PC-9 (cell line): ENCODE results near the gene CROT. TPM values are rescaled to one million over a fixed set of nuclear protein-coding genes. Genes with fewer than 3 reads are reported as not detected.

ENCODE experiments used
- BruUV-seq: library from RNA; stranded (reverse); fragments of 400-500 nt; replicated peaks from 2 replicates; lab custom pipeline; 2021; lab: Mats Ljungman, UMichigan
- CTCF ChIA-PET: fragments of 300-600 bp; sonication (Branson Sonifier 250); formaldehyde crosslinking; loops from one replicate; lab custom pipeline; 2022; ENCODE audit warnings: antibody characterized with exemption; lab: Charles Lee
- POLR2A ChIA-PET: fragments of 300-600 bp; sonication (Branson Sonifier 250); formaldehyde crosslinking; loops from one replicate; lab custom pipeline; 2022; ENCODE audit warnings: antibody characterized with exemption; ENCODE audit not compliant: unreplicated experiment; lab: Charles Lee
- DNase-seq, 2 experiments: peaks; one replicate each; pipeline versions ENCODE4 v3.0.0 to v3.0.0-alpha.2; 2015 to 2022; ENCODE audit warnings: mixed read lengths in 1 of 2
- H2AFZ ChIP-seq: fragments of 200-600 bp; sonication (generic); 2 replicates; pipeline ENCODE4 v1.8.1; 2017; ENCODE audit warnings: antibody characterized with exemption
- H3F3A ChIP-seq: fragments of 200-600 bp; sonication (generic); 2 replicates; pipeline ENCODE4 v1.8.1; 2017; ENCODE audit warnings: antibody characterized with exemption, mild to moderate bottlenecking, low read depth; ENCODE audit not compliant: insufficient read depth
- H3K27ac ChIP-seq: fragments of 200-600 bp; sonication (generic); 2 replicates; pipeline ENCODE4 v1.6.1; 2016; ENCODE audit warnings: mixed run types
- H3K27me3 ChIP-seq: fragments of 200-600 bp; sonication (generic); 2 replicates; pipeline ENCODE4 v1.6.1; 2016; ENCODE audit warnings: low read depth, mixed run types; ENCODE audit not compliant: insufficient read depth
- H3K36me3 ChIP-seq: fragments of 200-600 bp; sonication (generic); 2 replicates; pipeline ENCODE4 v1.6.1; 2016; ENCODE audit warnings: low read depth, mixed run types
- H3K4me1 ChIP-seq: fragments of 200-600 bp; sonication (generic); replicated peaks from 2 replicates; pipeline ENCODE4 v1.6.1; 2016; ENCODE audit warnings: mixed run types; ENCODE audit not compliant: insufficient read depth
- H3K4me2 ChIP-seq: fragments of 200-600 bp; sonication (generic); 2 replicates; pipeline ENCODE4 v1.6.1; 2017; ENCODE audit warnings: mixed run types
- H3K4me3 ChIP-seq: fragments of 200-600 bp; sonication (generic); 2 replicates; pipeline ENCODE4 v1.6.1; 2016; ENCODE audit warnings: mixed run types
- H3K79me2 ChIP-seq: fragments of 200-600 bp; sonication (generic); 2 replicates; pipeline ENCODE4 v1.6.1; 2017; ENCODE audit warnings: low read depth, mixed run types
- H3K9me2 ChIP-seq: fragments of 200-600 bp; sonication (generic); 2 replicates; pipeline ENCODE4 v1.8.1; 2017; ENCODE audit warnings: mild to moderate bottlenecking; ENCODE audit not compliant: insufficient read depth
- H3K9me3 ChIP-seq: fragments of 200-600 bp; sonication (generic); 2 replicates; pipeline ENCODE4 v1.8.1; 2016; ENCODE audit warnings: low read depth; ENCODE audit not compliant: insufficient read depth
- H4K20me1 ChIP-seq: fragments of 200-600 bp; sonication (generic); 2 replicates; pipeline ENCODE4 v1.8.1; 2017; ENCODE audit not compliant: insufficient read depth
- CTCF ChIP-seq: fragments of 200-600 bp; sonication (generic); conservative IDR thresholded peaks from 2 replicates; pipeline ENCODE4 v1.6.1; 2017; ENCODE audit warnings: mixed run types, antibody characterized with exemption, mild to moderate bottlenecking, moderate library complexity
- EZH2 ChIP-seq: fragments of 200-600 bp; sonication (generic); IDR thresholded peaks from 2 replicates; pipeline ENCODE4 v1.8.0; 2017; ENCODE audit warnings: antibody characterized with exemption, low read depth
- intact Hi-C: fragments of 100-400 bp; cut with micrococcal nuclease; formaldehyde crosslinking; loops from one replicate; pipeline ENCODE4 v1.10.0; 2022; ENCODE audit not compliant: unreplicated experiment
- total RNA-seq: library from RNA; stranded (reverse); gene quantifications from 2 replicates; pipeline ENCODE4 v1.2.3, GENCODE V29; 2021

The CROT gene
- total RNA-seq, 1 experiment from 2014 or later: 15.2 TPM

- Histone ChIP-seq H3K4me1 (no peaks in the 10 kb centered on the region), H3K9me2 (no peaks in the 10 kb centered on the region), H3K79me2 (no peaks in the 10 kb centered on the region), H3K27me3 (no peaks in the 10 kb centered on the region), H3K4me3 (no peak overlapping the region), H3K4me2 (no peak overlapping the region), H3K9me3 (no peaks in the 10 kb centered on the region), H3K27ac (no peak overlapping the region), H4K20me1 (no peaks in the 10 kb centered on the region), H2AFZ (no peak overlapping the region), H3F3A (no peaks in the 10 kb centered on the region), H3K36me3 (no peaks in the 10 kb centered on the region)
- CTCF ChIA-PET: interaction anchor here (1.8 kb wide), 1 partner anchor 96 kb away, joined by 7 read pairs; no protein-coding TSS in a partner anchor
- POLR2A ChIA-PET: no interaction called here
- DNase-seq: no peak
- TF ChIP-seq EZH2 (no peak), CTCF (no peak)
- no TSS peak for BruUV-seq
- intact Hi-C loops: loop anchor here (5.0 to 10.0 kb wide), 4 partner anchors 190 to 487 kb away; partner anchors contain the start of gene DMTF1
Measured at GRCh38 chr7:87414794-87415188, 69.3 kb downstream of the CROT start.

- intact Hi-C loops: loop anchor here (1.0 to 10.0 kb wide), 6 partner anchors 72 to 490 kb away; partner anchors contain the start of genes CROT and DMTF1
- POLR2A ChIA-PET: no interaction called here
- peak in 1 of 2 experiments; percentile 55 for DNase-seq
- no peaks in the 10 kb centered on the region for H3K4me1 ChIP-seq
- TF ChIP-seq CTCF (peak; percentile 84), EZH2 (no peak)
- H3K27ac ChIP-seq: no peak overlapping the region
- no peak overlapping the region for H3K4me3 ChIP-seq
- H3K36me3 ChIP-seq: no peaks in the 10 kb centered on the region
- H3K79me2 ChIP-seq: no peaks in the 10 kb centered on the region
- no peaks in the 10 kb centered on the region for H4K20me1 ChIP-seq
- no TSS peak for BruUV-seq
- no peaks in the 10 kb centered on the region for H3F3A ChIP-seq
- H3K9me2 ChIP-seq: no peaks in the 10 kb centered on the region
- no peak overlapping the region for H3K4me2 ChIP-seq
- CTCF ChIA-PET: interaction anchor here (0.6 to 1.8 kb wide), 5 partner anchors 18 to 1034 kb away, joined by 3 to 7 read pairs (median 4); no protein-coding TSS in a partner anchor
- H3K9me3 ChIP-seq: no peaks in the 10 kb centered on the region
- H3K27me3 ChIP-seq: no peaks in the 10 kb centered on the region
- H2AFZ ChIP-seq: no peak overlapping the region
Measured at GRCh38 chr7:87416682-87417587, 71.5 kb downstream of the CROT start.

DNA sequence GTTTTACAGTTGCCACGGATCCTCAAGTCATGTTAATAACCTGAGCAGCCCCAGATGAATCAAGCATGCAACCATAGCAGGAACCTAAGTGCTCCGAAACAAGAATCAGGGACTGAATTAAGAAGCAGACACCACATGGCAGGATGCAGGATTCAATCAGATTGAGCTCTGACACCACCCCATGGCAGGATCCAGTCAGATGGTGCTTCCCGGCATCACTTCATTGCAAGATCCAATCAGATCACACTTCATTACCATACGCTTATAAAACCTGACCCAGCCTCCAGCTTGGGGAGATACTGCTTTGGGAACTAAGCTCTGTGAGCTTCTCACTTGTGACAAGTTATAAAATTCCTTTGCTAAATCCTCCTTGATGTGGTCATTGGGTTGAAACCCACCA, 74.7 kb downstream of the CROT start:
- no peak for DNase-seq
- Histone ChIP-seq H3K27me3 (no peaks in the 10 kb centered on the region), H3K4me1 (no peaks in the 10 kb centered on the region), H3K4me3 (no peak overlapping the region), H3K9me3 (no peaks in the 10 kb centered on the region), H4K20me1 (no peaks in the 10 kb centered on the region), H3K4me2 (no peak overlapping the region), H2AFZ (no peak overlapping the region), H3K9me2 (no peaks in the 10 kb centered on the region), H3K36me3 (no peaks in the 10 kb centered on the region), H3K27ac (no peak overlapping the region), H3F3A (no peaks in the 10 kb centered on the region), H3K79me2 (no peaks in the 10 kb centered on the region)
- no peak for TF ChIP-seq CTCF
- TF ChIP-seq EZH2: no peak
- ChIA-PET POLR2A (no interaction called here), CTCF (interaction anchor here (0.6 to 0.7 kb wide), 2 partner anchors 198 to 817 kb away, joined by 3 read pairs; no protein-coding TSS in a partner anchor)
- no TSS peak for BruUV-seq
- intact Hi-C loops: no loop called here
